Activated T-cell treated with anti-CD3 and anti-CD28 coated beads, Interleukin-2, amount 50 U/mL, for 24 hours (primary cell): ENCODE measurements around the gene SETD1A.

Experiments used
- DNase-seq: peaks from one replicate; pipeline ENCODE4 v3.0.0-alpha.2; 2020
- H3K27ac Mint-ChIP-seq: 2 replicates; pipeline ENCODE4 v1.8.0; 2020; ENCODE audit warnings: mild to moderate bottlenecking, mixed read lengths
- H3K27me3 Mint-ChIP-seq: 2 replicates; pipeline ENCODE4 v1.8.0; 2020; ENCODE audit warnings: mixed read lengths
- H3K36me3 Mint-ChIP-seq: 2 replicates; pipeline ENCODE4 v1.8.0; 2020; ENCODE audit warnings: low read depth, mixed read lengths
- H3K4me1 Mint-ChIP-seq: 2 replicates; pipeline ENCODE4 v1.8.0; 2020; ENCODE audit warnings: low read depth, mixed read lengths
- H3K4me3 Mint-ChIP-seq: 2 replicates; pipeline ENCODE4 v1.8.0; 2020; ENCODE audit warnings: mild to moderate bottlenecking, moderate library complexity, mixed read lengths
- H3K9me3 Mint-ChIP-seq: 2 replicates; pipeline ENCODE4 v1.8.0; 2020; ENCODE audit warnings: mixed read lengths

SETD1A gene

DNA sequence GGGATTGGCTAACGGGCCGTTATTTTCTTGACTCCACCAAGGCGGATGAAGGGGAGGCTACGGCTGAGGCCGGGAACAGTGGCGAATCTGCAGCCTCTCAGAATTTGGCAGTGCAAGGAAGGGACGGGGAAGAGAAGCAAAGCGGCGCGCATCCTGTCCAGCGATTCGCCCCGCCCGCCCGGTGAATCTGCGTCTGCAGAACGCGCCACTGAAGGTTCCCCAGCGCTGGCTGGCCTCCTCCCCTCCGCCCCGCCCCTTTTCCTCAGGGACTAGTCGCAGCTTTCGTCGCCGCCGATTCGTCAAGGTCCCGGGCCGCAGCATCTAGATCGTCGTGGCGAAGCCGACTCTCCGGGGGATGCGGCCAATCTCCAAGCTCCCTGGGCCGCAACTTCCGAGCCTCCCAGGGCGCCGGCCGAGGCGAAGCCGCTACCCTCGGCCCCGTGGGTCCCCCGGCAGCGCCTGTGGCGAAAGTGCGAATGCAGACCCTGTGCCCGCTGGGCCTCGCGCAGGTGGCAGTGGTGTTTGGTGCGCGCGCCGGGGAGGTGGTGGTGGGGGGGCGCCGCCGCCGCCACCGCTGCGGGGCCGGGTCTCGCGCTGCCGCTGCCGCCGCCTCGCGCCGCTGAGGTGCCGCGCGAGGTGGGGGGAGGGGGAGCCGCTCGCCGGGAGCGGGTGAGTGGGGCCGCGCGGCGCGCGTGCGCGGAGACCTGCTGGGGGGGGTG is at the start of gene SETD1A:
Gene SETD1A (plus strand): TSS at position 299 of the 719 bp plus-strand sequence. CDS start 978 bp downstream, outside the sequence.
- no peaks in the 10 kb centered on the region for H3K27me3 Mint-ChIP-seq
- peak; percentile 97 for DNase-seq
- peak within 1 kb of the TSS; percentile 100 for H3K27ac Mint-ChIP-seq
- H3K36me3 Mint-ChIP-seq = peaks cover 49% of the 10 kb centered on the region
- peaks cover 36% of the 10 kb centered on the region for H3K4me1 Mint-ChIP-seq
- no peaks in the 10 kb centered on the region for H3K9me3 Mint-ChIP-seq
- peak within 1 kb of the TSS; percentile 95 for H3K4me3 Mint-ChIP-seq

DNA sequence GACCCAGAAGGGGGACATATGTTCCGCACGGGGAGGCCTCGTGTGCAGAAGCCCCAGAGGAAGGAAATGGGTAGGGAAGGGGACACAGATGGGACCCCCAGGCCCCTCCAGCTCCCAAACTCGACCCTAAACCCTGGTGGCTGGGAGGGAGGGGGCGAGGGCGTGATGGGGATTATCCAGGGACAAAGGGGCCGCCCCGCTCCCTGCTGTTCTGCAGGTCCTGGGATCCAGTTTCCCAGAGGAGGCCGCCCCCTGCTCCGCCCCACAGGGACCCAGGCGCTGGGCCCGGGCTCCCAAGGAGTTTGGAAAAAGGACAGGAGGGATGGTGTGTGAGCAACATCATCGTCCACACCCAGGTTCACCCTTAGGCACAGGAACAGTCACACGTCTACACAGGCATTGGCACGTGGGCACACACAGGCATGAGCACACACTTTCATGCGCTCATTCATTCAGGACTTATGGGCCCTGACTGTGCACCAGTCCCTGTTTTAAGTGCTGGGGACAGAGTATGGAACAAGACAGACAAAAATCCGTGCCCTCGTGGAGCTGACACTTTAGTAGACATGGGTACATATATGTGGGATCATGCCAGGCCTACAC is 47.0 kb upstream of the SETD1A start:
- no peak overlapping the region for H3K27ac Mint-ChIP-seq
- H3K27me3 Mint-ChIP-seq = no peaks in the 10 kb centered on the region
- no peaks in the 10 kb centered on the region for H3K9me3 Mint-ChIP-seq
- no peak overlapping the region for H3K4me3 Mint-ChIP-seq
- no peaks in the 10 kb centered on the region for H3K36me3 Mint-ChIP-seq
- no peak for DNase-seq
- H3K4me1 Mint-ChIP-seq = peaks cover 8% of the 10 kb centered on the region

DNA sequence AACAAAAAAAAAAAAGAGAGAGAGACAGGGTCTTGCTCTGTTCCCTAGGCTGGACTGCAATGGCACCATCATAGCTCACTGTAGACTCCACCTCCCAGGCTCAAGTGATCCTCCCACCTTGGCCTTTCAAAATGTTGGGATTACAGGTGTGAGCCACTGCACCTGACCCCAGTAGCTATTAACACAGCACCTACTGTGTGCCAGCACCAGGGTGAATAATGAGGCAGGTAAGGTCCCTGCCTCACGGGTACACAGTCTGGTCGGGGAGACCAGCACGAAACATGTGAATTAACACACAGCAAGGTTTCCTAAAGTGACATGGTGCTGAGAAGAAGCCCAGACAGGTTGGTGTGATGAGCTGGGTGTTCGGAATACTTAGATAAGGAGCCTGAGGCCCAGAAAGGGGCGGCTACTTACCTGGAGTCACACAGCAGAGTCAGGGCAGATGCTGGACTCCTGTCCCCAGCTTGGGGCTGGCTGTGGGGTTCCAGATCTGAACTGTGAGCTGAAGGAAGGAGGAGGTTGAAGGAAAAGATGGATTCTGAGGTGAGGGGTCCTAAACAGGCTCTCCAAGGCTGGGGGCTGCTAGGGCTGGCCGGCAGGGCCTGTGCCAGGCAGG is 44.7 kb upstream of the SETD1A start:
- no peaks in the 10 kb centered on the region for H3K9me3 Mint-ChIP-seq
- peaks cover under 1% of the 10 kb centered on the region for H3K4me1 Mint-ChIP-seq
- no peak for DNase-seq
- no peaks in the 10 kb centered on the region for H3K27me3 Mint-ChIP-seq
- H3K4me3 Mint-ChIP-seq = no peak overlapping the region
- no peak overlapping the region for H3K27ac Mint-ChIP-seq
- no peaks in the 10 kb centered on the region for H3K36me3 Mint-ChIP-seq

DNA sequence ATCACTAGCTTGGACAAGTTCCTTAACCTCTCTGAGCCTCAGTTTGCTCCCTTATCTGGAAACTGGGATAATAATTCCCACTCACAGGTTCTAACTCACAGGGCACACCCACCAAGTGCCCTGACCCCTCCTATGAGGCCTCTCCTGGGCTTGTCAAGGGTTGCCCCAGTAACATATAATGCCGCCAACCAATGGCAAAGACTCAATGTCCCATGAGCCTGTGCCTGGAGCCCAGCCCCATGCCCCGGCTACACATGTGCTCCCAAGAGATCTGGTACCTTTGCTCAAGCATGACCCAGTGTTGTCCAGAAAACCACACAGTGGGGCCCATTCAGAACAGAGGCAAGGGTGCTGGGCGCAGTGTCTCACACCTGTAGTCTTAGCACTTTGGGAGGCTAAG is 42.7 kb upstream of the SETD1A start:
- Mint-ChIP-seq H3K4me3 (no peak overlapping the region), H3K36me3 (no peaks in the 10 kb centered on the region), H3K4me1 (no peaks in the 10 kb centered on the region), H3K9me3 (no peaks in the 10 kb centered on the region), H3K27ac (no peak overlapping the region), H3K27me3 (no peaks in the 10 kb centered on the region)
- no peak for DNase-seq

DNA sequence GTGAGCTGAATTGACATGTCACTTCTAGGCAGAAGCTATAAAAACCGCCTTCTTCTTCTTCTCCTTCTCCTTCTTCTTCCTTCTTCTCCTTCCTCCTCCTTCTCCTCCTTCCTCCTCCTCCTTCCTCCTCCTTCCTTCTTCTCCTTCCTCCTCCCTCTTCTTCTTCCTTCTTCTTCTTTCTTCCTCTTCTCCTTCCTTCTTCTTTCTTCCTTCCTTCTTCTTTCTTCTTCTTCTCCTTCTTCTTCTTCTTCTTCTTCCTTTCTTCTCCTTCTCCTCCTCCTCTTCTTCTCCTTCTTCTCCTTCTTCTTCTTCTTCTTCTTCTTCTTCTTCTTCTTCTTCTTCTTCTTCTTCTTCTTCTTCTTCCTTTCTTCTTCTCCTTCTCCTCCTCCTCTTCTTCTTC is 38.9 kb upstream of the SETD1A start:
- H3K27me3 Mint-ChIP-seq = no peaks in the 10 kb centered on the region
- H3K27ac Mint-ChIP-seq = no peak overlapping the region
- no peak overlapping the region for H3K4me3 Mint-ChIP-seq
- H3K9me3 Mint-ChIP-seq = no peaks in the 10 kb centered on the region
- peaks cover 10% of the 10 kb centered on the region for H3K4me1 Mint-ChIP-seq
- no peak for DNase-seq
- peaks cover 8% of the 10 kb centered on the region for H3K36me3 Mint-ChIP-seq

DNA sequence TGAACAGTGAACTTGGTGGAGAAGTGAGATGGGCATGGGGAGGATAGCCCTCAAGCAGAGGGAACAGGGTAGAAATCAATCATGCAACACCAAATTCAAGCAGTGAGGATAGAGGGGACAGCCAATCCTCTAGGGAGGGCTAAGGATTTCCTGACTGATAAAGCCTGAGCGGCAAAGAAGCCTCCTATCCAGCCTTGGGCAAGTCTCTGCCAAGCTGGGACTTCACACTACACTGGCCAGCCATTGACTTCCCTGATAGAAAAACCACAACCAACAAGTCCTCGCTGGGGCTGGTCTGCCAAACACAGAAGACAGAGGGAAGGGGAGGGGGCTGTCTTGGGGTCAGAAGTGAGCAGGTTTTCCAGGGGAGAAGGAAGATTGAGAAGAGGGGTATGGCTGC is 36.7 kb upstream of the SETD1A start:
- no peak for DNase-seq
- Mint-ChIP-seq H3K36me3 (peaks cover 9% of the 10 kb centered on the region), H3K9me3 (no peaks in the 10 kb centered on the region), H3K27me3 (no peaks in the 10 kb centered on the region), H3K4me1 (peaks cover 16% of the 10 kb centered on the region), H3K4me3 (no peak overlapping the region), H3K27ac (no peak overlapping the region)

DNA sequence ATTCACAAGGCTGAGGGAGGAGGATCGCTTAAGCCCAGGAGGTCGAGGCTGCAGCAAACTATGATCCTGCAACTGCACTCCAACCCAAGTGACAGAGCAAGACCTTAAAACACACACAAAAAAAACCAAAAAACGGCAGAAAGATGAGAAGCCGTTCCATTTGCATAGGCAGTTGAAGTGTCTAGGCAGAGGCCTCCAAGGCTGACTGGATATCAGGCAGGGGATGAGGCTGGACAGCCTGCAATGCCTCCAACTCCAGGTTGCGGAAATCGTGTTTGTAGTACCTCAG is 36.2 kb upstream of the SETD1A start:
- Mint-ChIP-seq H3K9me3 (no peaks in the 10 kb centered on the region), H3K36me3 (peaks cover 12% of the 10 kb centered on the region), H3K4me1 (peaks cover 19% of the 10 kb centered on the region), H3K4me3 (peak overlapping the region; percentile 99), H3K27me3 (no peaks in the 10 kb centered on the region), H3K27ac (peak overlapping the region; percentile 100)
- no peak for DNase-seq

DNA sequence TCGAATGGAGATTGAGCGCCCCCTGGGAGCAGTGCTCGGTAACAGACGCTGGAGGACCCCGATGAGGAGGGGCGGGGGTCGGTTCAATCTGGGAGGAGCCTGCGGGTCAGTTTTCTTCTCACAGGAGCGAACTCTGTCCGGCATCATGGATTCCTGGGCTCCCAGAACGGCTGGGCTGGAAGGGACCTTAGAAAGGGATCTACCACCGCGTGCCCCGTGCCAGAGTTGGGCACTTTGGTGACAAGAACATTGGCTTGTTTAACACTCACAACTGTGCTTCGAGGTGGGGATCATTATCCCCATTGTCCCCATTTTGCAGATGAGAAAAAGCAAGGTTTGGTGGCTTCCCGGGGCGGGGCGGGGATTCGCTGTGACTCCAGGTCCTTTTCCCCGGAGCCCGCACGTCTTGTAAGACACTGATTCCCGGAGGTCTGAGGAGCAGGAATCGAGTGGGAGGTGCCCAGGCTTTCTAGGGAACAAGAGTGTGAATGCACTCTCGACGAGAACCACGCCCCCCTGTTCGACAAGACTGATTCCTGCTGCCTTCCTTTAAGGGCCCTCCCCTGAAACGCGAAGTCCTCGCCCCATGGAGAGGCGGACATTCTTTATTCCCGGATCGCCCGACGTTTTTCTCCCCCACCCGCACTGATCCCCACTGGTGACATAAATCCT is 35.7 kb upstream of the SETD1A start:
- peak; percentile 90 for DNase-seq
- Mint-ChIP-seq H3K36me3 (peaks cover 17% of the 10 kb centered on the region), H3K4me3 (peak overlapping the region; percentile 99), H3K9me3 (no peaks in the 10 kb centered on the region), H3K4me1 (peaks cover 23% of the 10 kb centered on the region), H3K27ac (peak overlapping the region; percentile 100), H3K27me3 (no peaks in the 10 kb centered on the region)

DNA sequence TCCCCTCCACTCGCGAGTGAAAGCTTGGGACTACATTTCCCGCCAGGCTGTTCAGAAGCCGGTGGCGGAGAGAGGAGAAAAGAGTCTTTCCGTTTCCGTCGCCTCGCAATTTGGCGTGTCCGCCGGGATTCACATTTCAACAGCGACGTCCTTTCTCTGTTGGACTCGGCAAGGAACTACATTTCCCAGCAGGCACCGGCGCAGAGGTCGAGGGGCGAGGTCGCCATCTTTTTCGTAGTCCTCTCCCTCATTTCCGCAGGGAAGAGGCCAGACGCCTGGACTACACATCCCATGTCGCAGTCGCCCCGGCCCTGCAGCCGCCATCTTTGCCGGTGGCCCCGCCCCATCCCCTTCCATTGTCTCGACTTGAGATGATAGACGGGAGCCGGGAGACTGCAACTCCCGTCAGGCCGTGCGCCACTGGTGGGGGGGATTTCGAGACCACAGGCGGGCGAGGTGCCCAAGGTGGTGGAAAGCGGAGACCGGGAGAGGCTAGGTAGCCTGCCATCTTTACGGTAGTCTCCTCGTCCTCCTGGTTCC is 35.1 kb upstream of the SETD1A start:
- Mint-ChIP-seq H3K27me3 (no peaks in the 10 kb centered on the region), H3K4me3 (peak overlapping the region; percentile 99), H3K36me3 (peaks cover 18% of the 10 kb centered on the region), H3K4me1 (peaks cover 24% of the 10 kb centered on the region), H3K9me3 (no peaks in the 10 kb centered on the region), H3K27ac (peak overlapping the region; percentile 100)
- DNase-seq = peak; percentile 99

DNA sequence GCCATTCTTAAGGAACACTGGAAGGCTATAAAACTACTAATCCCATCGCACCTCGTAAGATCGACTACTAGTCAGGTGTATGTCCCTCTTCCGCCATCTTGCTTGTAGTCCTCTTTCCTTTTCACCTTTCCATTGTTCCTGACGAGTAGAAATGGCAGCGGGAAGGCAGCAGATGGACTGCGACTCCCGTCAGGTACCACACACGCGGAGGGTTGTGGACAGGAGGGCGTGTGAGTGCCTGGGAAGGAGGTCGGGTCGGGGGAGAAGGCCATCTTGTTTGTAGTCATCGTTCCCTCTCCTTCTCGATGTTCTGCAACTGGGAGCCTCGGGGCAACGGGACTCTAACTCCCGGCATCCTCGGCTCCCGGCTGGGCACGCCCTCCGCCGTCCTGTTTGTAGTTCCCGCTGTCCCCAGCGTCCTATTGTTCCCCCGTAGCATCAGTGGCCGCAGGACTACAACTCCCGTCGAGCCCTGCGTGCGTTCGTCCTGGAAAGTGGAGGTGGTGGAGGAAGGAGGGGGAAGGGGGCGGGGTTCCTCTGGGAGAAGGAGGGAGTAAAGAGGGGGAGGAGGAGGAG is 34.5 kb upstream of the SETD1A start:
- DNase-seq = peak; percentile 94
- peaks cover 20% of the 10 kb centered on the region for H3K36me3 Mint-ChIP-seq
- H3K27me3 Mint-ChIP-seq = no peaks in the 10 kb centered on the region
- H3K4me3 Mint-ChIP-seq = peak overlapping the region; percentile 99
- H3K4me1 Mint-ChIP-seq = peaks cover 24% of the 10 kb centered on the region
- H3K27ac Mint-ChIP-seq = peak overlapping the region; percentile 100
- no peaks in the 10 kb centered on the region for H3K9me3 Mint-ChIP-seq

DNA sequence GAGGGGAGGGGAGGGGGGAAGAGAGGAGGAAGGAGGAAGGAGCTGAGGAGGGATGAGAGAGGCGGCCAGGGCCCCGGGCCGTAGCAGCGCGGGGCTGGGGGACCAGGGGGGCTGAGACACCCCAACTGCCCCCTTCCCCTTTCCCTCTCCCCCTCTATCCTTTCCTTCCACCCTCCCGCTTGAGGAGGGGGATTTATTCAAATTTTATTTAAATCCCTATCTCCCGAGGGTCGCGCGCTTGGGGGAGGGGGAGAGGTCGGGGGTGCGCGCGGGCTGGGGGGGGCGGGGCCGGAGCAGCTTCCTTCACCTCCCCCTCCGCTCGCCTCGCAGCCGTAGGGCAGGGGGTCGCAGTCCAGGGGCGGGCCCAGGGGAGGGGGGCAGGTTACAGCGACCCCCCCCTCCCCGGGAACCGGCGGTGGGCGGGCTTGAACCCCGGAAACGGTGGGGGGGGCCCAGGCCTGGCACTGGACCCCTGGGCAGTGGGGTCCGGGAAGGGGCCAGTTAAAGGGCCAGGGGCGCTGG is 33.9 kb upstream of the SETD1A start, which contains the start of gene FBXL19:
Gene FBXL19 (plus strand): TSS at position 19 of the 522 bp plus-strand sequence. CDS start 2,183 bp downstream, outside the sequence.
- Mint-ChIP-seq H3K27me3 (no peaks in the 10 kb centered on the region), H3K4me3 (peak within 1 kb of the TSS; percentile 99), H3K4me1 (peaks cover 24% of the 10 kb centered on the region), H3K27ac (peak within 1 kb of the TSS; percentile 100), H3K36me3 (peaks cover 21% of the 10 kb centered on the region), H3K9me3 (no peaks in the 10 kb centered on the region)
- DNase-seq = no peak

DNA sequence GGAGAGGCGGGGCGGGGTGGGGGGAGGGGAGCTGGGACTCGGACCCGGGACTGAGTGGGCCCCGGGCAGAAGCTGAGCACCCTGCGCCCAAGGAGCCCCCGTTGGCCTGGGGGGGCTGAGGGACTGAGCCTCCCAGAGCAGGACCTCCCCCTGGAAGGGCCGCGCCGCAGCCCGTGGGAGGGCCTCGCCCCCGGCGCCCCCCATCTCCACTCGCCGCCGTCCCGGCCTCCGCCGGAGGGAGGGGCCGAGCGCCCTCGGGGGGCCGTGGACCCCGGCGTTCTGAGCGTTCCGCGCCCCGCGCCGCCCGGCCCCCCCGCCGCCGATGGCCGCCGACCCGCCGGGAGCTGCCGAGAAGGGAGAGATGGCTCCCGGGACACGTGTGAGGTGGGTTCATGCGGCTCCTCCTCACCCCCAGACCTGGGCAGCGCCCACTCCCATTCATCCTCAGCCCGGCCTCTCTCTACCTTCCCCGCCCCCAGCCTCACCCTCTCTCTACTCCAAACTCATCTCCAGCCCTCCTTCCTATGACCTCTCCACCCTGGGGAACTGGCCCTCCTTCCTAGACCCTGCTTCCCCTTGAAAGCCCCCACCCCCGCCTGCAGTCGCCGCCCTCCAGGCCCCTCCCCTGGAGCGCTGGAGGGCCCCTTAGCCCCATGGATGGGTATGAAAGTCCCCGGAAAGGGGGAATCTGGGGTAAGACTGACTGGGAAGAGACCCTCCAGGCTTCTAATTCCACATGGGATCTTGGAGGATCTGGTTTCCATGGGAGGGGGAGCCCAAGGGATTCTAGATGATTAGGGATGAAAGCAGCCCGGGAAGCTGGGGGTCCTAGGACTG is 33.3 kb upstream of the SETD1A start:
- Mint-ChIP-seq H3K36me3 (peaks cover 26% of the 10 kb centered on the region), H3K27me3 (no peaks in the 10 kb centered on the region), H3K4me3 (peak overlapping the region; percentile 80), H3K27ac (peak overlapping the region; percentile 74), H3K9me3 (no peaks in the 10 kb centered on the region), H3K4me1 (peaks cover 24% of the 10 kb centered on the region)
- DNase-seq = peak; percentile 46

DNA sequence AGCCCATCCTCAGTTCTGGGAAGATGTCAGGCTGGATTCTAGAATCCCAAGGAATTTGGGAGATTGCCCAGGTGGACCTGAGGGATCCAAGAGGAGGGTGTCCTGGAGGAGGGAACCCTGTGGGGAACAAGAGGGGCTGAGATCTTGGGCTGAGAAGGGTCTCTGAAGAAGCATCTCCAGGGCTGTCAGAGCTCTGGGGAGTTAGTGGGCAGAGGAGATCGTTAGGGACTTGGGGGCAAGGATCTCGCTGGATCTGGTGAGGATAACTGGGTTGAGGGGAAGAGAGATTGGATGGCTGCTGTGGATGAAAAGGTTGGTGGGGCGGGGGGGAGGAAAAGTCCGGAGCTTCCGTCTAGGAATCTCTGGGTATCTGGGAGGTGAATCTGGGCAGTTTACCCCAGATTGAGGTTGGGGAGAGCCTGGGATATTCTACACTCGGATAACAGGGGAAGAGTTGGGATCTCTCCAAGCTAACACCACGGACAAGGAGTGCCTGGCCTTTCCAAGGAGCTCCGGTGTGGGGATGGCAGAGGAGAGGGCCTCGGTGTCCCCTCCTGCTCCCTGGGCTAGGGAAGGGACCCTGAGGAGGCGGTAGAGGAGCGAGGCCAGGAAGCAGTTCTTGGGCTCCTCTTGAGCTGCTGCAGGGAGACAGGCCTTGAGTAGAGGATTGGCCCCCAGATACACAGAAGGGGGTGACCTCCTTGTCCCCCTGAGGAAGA is 32.5 kb upstream of the SETD1A start:
- Mint-ChIP-seq H3K36me3 (peaks cover 26% of the 10 kb centered on the region), H3K4me3 (peak overlapping the region; percentile 80), H3K27me3 (no peaks in the 10 kb centered on the region), H3K27ac (peak overlapping the region; percentile 72), H3K9me3 (no peaks in the 10 kb centered on the region), H3K4me1 (peaks cover 24% of the 10 kb centered on the region)
- DNase-seq = no peak
